Measurements from ENCODE around the gene CD44.
"Not testable (repeated sequence)": the region's sequence is repeated elsewhere in the genome, so short reads cannot be mapped to it uniquely, and the experiment has no call there.

The CD44 gene

DNA sequence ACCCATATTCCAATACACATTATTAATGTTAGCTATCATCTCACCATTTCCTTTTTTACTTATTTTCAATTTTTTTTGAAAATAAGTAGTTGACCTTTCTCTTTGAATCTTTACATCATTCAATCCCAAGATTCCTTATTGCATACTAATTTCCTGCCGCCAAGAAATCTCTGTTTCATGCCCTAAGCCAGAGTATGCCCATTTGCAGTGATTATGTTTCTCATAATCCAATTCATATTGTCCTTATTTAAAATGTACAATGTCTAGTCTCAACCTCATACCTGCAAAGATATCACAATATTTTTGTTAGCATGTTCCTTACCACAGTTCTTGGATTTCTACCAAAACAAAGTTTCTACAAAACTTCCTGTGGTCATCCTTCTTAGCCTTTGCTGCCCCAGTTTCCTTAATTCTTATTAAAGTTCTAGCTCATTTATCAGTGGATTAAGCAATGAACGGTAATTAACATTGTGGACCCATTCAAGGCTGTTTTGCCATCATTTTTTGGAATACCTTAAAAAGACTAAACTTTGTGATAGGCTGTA is 75.3 kb downstream of the CD44 start:
- DNase-seq (ENCODE audit: low read depth in 2 of 2) = no peak

DNA sequence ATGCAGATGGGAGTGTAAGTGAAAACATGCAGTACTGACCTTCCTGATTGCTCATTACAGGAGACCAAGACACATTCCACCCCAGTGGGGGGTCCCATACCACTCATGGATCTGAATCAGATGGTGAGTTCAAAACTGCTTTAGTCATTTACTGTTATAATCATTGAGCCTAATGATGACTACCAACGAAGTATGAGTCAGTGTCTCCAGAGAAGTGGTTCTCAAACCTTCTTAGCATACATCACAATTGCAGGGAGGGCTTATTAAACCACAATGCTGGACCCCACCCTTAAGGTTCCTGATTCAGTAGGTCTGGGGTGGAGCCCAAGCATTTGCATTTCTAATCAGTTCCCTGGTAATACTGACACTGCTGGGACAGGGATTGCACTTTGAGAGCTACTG is 75.8 kb downstream of the CD44 start:
- DNase-seq (ENCODE audit: low read depth in 2 of 2) = peak; percentile 36 to 49

DNA sequence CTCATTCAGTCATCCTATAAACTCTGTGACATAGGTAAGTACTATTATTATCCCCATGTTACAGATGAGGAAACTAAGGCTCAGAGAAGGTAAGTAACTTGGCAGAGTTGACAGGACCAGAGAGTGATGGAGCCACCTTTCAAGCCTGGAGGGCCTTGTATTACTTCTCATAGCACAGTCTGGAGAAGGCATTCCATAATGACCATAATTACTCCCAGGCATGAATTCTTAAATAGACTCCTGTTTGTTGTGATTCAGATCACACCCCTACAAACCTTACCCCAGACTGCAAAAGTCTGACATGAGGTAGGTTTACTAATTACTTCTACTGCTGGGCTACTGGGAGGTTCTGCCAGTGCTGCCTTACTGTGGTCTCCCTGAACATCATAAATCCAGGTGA is 77.0 kb downstream of the CD44 start:
- DNase-seq (ENCODE audit: low read depth in 2 of 2) = no peak

DNA sequence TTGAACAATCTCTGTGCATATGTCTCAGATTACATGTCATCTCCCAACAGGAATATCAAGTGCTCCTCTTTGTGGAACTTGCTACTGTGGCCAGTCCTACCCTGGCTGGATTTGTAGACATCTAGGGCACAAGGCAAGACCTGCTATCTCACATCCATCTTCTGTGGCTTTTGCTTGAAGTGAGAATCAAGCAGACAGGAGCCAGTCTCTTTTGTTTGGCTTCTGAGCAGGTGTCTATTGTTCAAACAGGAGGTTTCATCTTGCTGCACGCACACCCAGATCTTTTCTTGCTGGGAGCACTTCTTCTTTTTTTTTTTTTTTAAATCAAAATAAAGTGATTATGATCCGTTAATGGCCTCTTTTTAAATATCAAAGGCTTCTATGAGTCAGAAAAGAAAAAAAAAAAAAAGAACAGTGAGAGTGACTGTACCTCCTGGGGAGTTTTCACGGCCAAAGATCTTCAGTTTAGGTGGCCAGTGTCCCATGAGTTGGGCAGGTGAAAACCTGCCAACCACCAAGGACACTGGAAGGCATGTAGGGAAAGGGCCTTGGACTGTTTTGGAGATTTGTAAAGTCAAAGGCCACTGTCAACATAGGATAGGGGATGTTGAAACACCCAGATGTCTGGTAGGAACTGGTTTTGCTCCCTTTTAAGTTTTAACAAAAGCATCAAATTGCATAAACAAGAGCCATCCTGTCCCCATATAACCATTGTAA is 78.1 kb downstream of the CD44 start:
- DNase-seq (ENCODE audit: low read depth in 2 of 2) = no peak

DNA sequence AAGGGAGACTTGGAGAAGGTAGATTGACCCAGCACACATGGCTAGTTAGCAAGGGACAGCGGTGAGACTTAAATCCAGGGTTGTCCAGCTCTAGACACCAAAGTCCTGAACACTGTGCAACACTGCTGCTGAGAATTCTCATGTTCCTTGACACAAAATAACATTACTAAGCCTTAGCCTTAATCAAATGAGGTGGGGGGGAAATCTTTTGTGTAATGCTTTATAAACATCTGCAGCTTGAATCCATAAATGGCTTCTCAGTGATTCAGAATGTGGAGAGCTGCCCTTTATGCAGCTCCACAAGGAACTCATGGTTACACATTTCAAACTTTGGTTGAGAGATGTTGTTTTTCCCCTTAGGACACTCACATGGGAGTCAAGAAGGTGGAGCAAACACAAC is 80.0 kb downstream of the CD44 start:
- DNase-seq (ENCODE audit: low read depth in 2 of 2) = no peak

DNA sequence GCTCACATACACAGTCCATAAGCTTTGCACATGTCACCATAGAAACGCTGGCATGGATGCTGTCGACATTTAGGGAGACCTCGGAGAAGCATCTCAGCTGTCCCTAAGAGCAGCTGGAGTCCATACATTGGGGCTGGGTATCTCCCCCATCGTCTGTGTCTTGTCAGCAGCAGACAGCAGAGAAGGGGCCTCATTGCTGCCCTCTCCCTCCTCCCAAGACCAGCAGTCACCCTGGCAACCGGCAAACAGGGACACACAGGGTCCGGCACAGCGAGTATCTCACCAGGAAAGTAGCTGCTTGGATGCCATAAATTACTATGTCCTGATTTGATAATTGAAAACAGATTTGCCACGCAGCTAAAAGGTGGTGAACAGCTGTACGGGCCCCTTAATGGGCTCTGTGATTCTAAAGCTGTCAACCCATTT is 84.4 kb downstream of the CD44 start:
- no peak for DNase-seq (ENCODE audit: low read depth in 2 of 2)

DNA sequence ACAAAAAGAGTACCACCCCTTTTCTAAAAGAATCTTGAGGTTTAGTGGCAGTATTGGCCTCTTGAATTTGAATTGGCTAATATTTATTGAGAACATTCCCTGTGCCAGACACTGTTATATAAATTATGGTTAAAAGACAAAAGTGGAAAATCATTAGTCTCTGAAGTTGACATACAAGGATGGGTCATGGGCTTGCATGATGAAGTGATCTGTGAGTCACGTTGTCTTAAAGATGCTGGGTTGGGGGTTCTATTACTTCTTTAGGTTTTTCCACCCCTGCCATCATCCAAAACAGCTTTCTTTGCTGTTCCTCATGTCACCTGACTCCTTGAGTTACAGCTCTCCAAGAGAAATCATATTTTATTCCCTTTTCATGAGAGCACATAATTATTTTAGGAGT is 85.0 kb downstream of the CD44 start:
- no peak for DNase-seq (ENCODE audit: low read depth in 2 of 2)

DNA sequence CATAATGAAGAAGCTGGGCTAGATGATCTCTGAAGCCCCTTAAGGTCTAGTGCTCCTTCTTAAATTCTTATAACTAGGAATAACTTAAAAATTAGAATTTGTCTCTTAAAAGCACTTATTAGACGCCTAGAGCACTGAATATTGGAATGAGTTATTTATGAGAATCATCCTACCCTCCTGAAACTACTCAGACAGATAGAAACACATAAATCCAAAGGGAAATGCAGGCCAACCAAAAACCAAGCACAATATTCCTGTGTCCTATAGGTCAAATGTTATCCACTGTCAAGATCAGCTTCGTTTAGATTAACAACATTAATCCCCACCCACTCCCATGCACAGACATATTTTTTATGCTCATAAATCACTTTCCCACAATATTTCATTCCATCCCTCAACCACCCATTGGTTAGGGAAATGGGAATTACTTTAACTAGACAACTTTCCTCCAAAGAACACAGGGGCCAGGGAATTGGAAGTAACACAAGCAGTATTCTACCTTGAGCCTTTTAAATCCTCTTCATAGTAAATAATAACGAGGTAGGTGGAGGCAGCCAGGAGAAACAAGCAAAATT is 87.1 kb downstream of the CD44 start:
- DNase-seq (ENCODE audit: low read depth in 2 of 2) = no peak

DNA sequence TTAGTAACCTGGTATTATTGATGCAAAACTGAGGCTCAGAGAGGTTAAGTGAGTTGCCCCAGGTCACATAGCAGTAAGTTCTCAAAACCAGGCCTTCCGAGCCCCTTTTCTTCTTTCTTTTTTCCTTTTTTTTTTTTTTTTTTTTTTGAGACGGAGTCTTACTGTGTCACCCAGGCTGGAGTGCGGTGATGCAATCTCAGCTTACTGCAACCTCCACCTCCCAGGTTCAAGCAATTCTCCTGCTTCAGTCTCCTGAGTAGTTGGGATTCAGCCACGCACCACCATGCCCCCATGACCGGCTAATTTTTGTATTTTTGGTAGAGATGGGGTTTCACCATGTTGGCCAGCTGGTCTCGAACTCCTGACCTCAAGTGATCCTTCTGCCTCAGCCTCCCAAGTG is 87.8 kb downstream of the CD44 start:
- not testable (repeated sequence) for DNase-seq (ENCODE audit: low read depth in 2 of 2)

DNA sequence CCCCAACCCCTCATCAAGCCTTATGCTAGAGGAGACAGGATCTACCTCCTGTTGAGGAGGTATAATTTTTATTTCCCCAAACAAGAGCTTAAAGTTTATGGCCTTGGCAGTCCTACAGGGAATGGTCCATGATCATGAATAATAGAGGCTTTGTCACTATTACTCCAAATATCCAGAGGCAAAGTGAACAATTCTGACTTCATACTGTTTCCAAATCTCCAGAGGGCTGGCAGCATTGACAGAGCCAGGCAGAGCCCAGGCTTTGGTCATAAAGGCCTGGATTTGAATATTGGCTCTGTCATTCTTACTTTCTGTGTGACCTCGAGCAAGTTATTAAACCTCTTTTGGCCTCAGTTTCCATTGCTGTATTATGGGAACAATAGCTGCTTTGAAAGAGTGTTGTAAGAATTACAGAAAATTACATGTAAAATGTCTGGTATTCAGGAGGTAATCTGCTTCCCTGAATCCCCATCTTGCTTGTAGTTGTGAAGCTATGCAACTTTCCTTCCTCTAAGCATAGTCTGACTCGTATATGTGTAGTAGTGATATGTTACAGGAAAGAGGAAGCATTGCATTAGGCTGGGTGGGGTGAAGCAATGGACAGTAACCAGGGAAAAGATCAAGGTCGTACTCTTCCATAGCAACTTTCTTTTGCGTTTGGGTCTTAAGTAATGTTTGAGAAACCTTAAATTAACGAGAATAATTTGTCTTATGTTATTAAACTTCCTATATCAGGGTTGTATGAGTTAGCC is 88.8 kb downstream of the CD44 start:
- no peak for DNase-seq (ENCODE audit: low read depth in 2 of 2)

DNA sequence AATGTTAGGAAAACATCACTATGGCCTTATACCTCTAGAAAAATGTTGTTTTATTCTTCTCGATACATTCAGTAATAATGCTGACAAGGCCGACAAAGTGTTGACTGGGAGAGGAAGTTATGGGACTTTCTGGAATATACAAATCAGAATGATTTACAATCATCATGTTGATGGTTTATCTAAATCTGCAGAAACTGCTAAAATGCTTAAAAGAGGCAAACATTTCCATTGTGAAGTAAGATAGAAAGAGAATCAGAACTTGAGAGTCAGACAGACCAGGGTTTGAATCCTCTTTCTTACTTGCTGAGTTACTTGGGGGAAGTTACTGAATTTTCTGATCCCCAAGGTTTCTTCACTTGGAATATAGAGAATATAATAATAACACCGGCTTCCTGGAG is 89.4 kb downstream of the CD44 start:
- DNase-seq (ENCODE audit: low read depth in 2 of 2) = no peak

DNA sequence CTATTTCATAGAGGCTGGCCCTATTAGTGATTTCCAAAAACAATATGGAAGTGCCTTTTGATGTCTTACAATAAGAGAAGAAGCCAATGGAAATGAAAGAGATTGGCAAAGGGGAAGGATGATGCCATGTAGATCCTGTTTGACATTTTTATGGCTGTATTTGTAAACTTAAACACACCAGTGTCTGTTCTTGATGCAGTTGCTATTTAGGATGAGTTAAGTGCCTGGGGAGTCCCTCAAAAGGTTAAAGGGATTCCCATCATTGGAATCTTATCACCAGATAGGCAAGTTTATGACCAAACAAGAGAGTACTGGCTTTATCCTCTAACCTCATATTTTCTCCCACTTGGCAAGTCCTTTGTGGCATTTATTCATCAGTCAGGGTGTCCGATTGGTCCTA is 91.4 kb downstream of the CD44 start:
- DNase-seq (ENCODE audit: low read depth in 2 of 2) = no peak

DNA sequence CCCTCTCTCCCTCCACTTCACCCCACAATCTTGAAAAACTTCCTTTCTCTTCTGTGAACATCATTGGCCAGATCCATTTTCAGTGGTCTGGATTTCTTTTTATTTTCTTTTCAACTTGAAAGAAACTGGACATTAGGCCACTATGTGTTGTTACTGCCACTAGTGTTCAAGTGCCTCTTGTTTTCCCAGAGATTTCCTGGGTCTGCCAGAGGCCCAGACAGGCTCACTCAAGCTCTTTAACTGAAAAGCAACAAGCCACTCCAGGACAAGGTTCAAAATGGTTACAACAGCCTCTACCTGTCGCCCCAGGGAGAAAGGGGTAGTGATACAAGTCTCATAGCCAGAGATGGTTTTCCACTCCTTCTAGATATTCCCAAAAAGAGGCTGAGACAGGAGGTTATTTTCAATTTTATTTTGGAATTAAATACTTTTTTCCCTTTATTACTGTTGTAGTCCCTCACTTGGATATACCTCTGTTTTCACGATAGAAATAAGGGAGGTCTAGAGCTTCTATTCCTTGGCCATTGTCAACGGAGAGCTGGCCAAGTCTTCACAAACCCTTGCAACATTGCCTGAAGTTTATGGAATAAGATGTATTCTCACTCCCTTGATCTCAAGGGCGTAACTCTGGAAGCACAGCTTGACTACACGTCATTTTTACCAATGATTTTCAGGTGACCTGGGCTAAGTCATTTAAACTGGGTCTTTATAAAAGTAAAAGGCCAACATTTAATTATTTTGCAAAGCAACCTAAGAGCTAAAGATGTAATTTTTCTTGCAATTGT is 92.3 kb downstream of the CD44 start:
- DNase-seq (ENCODE audit: low read depth in 2 of 2) = no peak

DNA sequence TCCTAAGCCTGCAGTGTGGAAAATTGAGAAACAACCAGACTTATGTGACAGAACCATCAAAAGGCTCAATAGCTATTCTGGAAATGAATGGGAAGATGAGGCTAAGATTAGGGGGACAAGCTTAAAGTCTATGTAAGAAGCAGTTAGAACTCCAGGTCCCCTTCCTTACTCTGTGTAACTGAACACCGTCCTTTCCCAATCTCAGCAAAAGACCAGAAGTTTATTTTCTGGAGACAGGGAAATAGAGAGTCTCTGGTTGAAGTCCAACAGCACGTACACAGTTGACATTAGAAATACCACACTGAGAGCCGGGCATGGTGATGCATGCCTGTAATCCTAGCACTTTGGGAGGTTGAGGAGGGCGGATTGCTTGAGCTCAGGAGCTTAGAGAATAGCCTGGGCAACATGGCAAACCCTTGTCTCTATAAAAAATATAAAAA is 93.9 kb downstream of the CD44 start:
- DNase-seq (ENCODE audit: low read depth in 2 of 2) = no peak

DNA sequence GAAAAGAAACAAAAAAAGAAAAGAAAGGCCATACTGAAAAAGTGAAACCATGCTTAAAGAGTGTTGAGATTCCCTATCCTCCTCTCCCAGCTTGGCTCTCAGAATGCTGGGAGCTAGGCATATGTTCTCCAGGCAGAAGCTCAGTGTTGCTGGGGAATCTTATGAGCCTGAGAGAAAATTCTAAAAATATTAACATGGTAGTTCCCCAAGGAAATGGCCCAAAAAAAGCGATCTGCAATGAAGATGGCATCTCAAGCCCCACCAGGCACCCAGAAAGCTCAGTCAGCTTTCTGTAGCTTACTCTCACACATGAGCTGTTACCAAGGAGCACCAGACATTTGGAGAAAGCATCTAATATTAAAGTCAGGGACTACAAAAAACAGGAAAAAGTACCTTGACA is 94.5 kb downstream of the CD44 start:
- DNase-seq (ENCODE audit: low read depth in 2 of 2) = no peak

DNA sequence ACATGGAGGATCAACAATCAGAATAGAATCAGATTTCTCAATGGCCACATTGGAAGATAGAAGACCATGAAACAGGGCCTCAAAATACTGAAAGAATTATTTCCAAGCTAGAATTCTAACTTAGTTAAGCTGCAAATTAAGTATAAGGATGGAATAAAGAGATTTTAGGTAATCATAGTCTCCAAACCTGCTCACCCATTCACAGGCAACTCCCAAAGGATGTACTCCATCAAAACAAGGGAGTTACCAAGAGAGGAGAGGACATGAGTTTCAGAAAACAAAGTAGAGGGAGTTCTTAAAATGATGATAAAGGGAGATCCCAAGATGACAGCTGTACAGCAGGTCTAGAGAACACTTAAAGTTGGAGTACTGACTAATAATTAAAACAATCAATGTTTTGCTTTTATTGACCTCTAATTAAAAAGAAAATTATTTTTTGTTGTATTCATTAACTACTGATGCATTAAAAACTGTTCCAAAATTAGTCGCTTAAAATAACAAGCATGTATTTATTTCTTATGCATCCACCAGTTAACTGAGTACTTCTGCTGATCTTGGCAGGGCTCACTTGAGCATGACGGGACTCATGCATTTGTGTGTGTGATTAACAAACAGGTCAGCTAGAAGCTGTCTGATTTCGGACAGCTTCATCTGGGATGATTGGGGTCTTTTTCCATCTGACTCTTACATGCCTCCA is 95.6 kb downstream of the CD44 start:
- DNase-seq (ENCODE audit: low read depth in 2 of 2) = no peak

DNA sequence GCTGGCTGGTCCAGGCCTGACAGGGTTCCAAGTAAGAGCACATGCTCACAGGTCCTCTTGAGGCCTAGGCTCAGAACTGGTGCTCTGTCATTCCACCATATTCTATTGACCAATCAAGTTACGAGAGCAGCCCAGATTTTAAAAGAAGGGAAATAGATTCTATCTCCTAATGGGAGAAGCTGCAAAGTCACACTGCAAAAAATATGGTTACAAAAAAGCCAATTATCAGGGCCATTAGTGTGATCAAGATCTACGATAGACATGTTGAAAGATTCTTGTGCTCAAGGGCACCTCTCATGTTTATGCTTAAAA is 96.1 kb downstream of the CD44 start:
- DNase-seq (ENCODE audit: low read depth in 2 of 2) = no peak

DNA sequence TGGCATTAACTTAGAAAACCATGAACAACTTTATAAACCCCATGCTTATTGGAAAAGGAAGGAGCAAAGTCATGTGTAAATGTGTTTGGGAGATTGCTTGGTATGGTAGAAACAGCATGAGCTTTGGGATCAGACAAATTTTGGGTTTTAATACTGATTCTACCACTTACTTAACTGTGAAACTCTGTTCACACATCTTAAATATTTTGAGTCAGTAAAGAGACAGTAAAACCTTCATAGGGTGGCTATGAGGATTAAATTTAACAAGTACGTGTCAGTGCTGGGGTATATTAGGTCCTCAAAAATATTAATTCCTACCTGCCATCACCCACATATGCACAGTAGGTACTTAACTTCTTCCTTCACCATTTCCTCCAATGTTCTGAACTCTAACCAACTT is 96.5 kb downstream of the CD44 start:
- no peak for DNase-seq (ENCODE audit: low read depth in 2 of 2)

DNA sequence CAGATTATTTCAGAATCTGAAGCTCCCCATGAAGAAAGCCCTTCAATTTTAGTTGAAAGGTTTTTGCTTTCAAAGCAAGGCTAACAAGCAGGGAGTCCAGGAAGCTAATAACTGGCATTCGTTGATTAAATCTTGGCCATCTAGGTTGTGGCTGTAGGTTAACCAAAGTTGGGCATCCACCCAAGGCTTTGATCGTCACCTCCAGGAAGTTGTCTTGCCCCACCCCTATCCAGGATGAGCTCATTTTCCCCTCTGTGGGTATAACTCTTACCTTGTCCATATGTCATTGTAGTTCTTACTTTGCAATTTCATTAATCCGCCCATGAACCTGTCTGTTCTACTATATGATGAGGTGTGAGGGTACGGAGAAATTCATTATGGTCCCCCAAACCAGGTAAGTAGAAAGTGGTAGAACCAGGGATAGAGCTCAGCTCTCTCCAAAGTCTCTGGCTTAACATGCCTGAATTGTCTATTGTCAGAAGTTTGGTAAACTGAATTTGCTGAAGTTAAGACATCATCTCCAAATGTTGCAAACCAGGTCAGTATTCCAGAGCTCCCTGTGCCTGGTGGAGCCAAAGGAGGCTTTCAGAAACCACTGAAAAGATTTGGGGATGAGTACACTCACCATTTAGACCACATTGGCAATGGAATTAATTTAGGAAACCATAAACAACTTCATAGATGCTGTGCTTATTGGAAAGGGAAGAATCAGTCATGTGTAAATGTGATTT is 97.1 kb downstream of the CD44 start:
- DNase-seq (ENCODE audit: low read depth in 2 of 2) = peak; percentile 46 to 53

DNA sequence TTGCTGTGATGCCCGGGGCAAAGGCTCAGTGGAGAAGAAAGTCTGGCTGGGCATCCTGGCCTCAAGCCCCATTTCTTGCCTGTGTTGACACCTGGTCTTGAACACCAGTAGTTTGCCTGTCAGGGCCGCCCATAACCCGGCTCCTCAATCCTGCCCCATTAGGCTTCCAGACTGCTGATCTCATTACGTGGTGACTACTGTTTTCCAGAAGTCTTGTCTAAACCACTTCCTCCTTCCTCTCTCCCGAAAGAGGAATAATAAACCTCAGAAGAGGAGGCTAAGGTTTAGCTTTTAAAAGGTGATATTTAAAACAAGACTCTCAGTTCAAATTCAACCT is 97.7 kb downstream of the CD44 start:
- DNase-seq (ENCODE audit: low read depth in 2 of 2) = no peak

DNA sequence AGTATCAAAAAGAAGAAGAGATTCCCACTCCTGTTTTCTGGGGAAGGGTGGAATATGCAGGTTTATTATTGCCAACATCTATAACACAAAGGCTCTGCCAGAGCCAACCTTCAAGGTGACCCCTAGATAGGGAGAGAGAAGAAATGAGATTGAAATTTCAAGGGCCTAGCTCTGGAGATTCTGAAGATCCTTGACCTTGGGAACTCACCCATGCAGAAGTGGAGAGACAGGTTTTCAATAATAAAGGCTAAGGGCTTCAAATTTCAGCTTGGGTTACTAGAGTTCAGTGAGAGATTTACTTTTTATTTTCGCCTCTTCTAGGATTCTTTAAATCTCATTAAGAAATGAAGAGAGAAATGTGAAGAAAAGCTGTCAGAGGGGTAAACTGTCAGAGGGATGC is 98.4 kb downstream of the CD44 start:
- DNase-seq (ENCODE audit: low read depth in 2 of 2) = no peak

All from stimulated activated CD8-positive, alpha-beta memory T cell treated with anti-CD3 and anti-CD28 coated beads, Interleukin-15, amount 100 ng/mL, for 48 hours (primary cell).